IMR-90 (cell line): ENCODE results near the gene PRIMA1. TPM values are rescaled to one million over a fixed set of nuclear protein-coding genes. Genes with fewer than 3 reads are reported as not detected.

Experiments
- ATAC-seq: fragments of 200-7000 bp; cut with Tn5 transposase; 2 replicates; pipeline ENCODE4 v1.9.1; 2020; ENCODE audit warnings: low read depth, mild to moderate bottlenecking, moderate library complexity
- BruUV-seq: library from RNA; stranded (reverse); fragments of 400-500 nt; replicated peaks from 2 replicates; lab custom pipeline; 2021; lab: Mats Ljungman, UMichigan
- CTCF ChIA-PET: fragments of 300-600 bp; formaldehyde crosslinking; extraction: SDS; loops from one replicate; lab custom pipeline; 2021; ENCODE audit warnings: antibody characterized with exemption; lab: Yijun Ruan, JAX
- POLR2A ChIA-PET: fragments of 300-600 bp; sonication (Branson Sonifier 250); formaldehyde crosslinking; loops from one replicate; lab custom pipeline; 2022; ENCODE audit warnings: antibody characterized with exemption; ENCODE audit not compliant: unreplicated experiment; lab: Charles Lee
- DNase-seq: peaks from one replicate; pipeline ENCODE4 v3.0.0; 2013
- H2AFZ ChIP-seq: replicated peaks from 2 replicates; pipeline ENCODE3; 2013; ENCODE audit warnings: low read length, mild to moderate bottlenecking; ENCODE audit not compliant: poor library complexity
- H2AK5ac ChIP-seq: 2 replicates; pipeline ENCODE4 v1.6.1; 2013; ENCODE audit warnings: low read depth, low read length, inconsistent platforms
- H2AK9ac ChIP-seq: replicated peaks from 2 replicates; pipeline ENCODE3; 2013; ENCODE audit warnings: mild to moderate bottlenecking, low read depth, low read length, moderate library complexity; ENCODE audit not compliant: poor library complexity
- H2BK120ac ChIP-seq: 2 replicates; pipeline ENCODE4 v1.6.1; 2013; ENCODE audit warnings: low read depth, low read length, inconsistent platforms
- H2BK15ac ChIP-seq: 3 replicates; pipeline ENCODE4 v1.6.1; 2013; ENCODE audit warnings: low read depth, low read length, inconsistent platforms
- H2BK20ac ChIP-seq: 2 replicates; pipeline ENCODE4 v1.6.1; 2013; ENCODE audit warnings: low read depth, mild to moderate bottlenecking, inconsistent platforms, low read length, moderate library complexity
- H2BK5ac ChIP-seq: 2 replicates; pipeline ENCODE4 v1.6.1; 2013; ENCODE audit warnings: mild to moderate bottlenecking, low read depth, low read length, inconsistent platforms; ENCODE audit not compliant: poor library complexity, severe bottlenecking
- H3K14ac ChIP-seq: replicated peaks from 2 replicates; pipeline ENCODE4 v1.6.1; 2013; ENCODE audit warnings: low read depth, low read length, inconsistent platforms
- H3K18ac ChIP-seq: 2 replicates; pipeline ENCODE4 v1.6.1; 2013; ENCODE audit warnings: low read depth, low read length, control low read depth
- H3K23ac ChIP-seq: 2 replicates; pipeline ENCODE4 v1.6.1; 2013; ENCODE audit warnings: low read depth, low read length, inconsistent platforms
- H3K27ac ChIP-seq: 2 replicates; pipeline ENCODE4 v1.5.1; 2013; ENCODE audit warnings: mild to moderate bottlenecking, control low read depth, low read length; ENCODE audit not compliant: insufficient read depth
- H3K27me3 ChIP-seq: 2 replicates; pipeline ENCODE4 v1.6.1; 2013; ENCODE audit warnings: low read length; ENCODE audit not compliant: control insufficient read depth, insufficient read depth
- H3K36me3 ChIP-seq: 2 replicates; pipeline ENCODE4 v1.6.1; 2013; ENCODE audit warnings: low read length, mixed read lengths; ENCODE audit not compliant: control insufficient read depth, insufficient read depth
- H3K4ac ChIP-seq: 2 replicates; pipeline ENCODE4 v1.6.1; 2013; ENCODE audit warnings: low read depth, low read length, inconsistent platforms
- H3K4me1 ChIP-seq: 2 replicates; pipeline ENCODE4 v1.6.1; 2013; ENCODE audit warnings: low read length, mixed read lengths; ENCODE audit not compliant: control insufficient read depth, insufficient read depth
- H3K4me2 ChIP-seq: 2 replicates; pipeline ENCODE4 v1.6.1; 2013; ENCODE audit warnings: low read depth, mild to moderate bottlenecking, control low read depth, low read length, moderate library complexity
- H3K4me3 ChIP-seq: 2 replicates; pipeline ENCODE4 v1.5.1; 2013; ENCODE audit warnings: low read depth, mild to moderate bottlenecking, control low read depth, low read length, moderate library complexity; ENCODE audit not compliant: insufficient read depth
- H3K56ac ChIP-seq: 2 replicates; pipeline ENCODE4 v1.6.1; 2013; ENCODE audit warnings: low read length, inconsistent platforms; ENCODE audit not compliant: insufficient read depth; ENCODE audit errors: extremely low read depth
- H3K79me1 ChIP-seq, 2 experiments: 2 replicates each; pipeline ENCODE4 v1.6.1; 2013; ENCODE audit warnings: low read length in 2 of 2, inconsistent platforms in 1 of 2, low read depth in 1 of 2
- H3K9ac ChIP-seq: 2 replicates; pipeline ENCODE4 v1.6.1; 2013; ENCODE audit warnings: low read depth, low read length, control low read depth
- H3K9me1 ChIP-seq: 2 replicates; pipeline ENCODE4 v1.6.1; 2013; ENCODE audit warnings: low read length, inconsistent platforms; ENCODE audit not compliant: insufficient read depth
- H3K9me3 ChIP-seq: 2 replicates; pipeline ENCODE4 v1.6.1; 2013; ENCODE audit warnings: low read length; ENCODE audit not compliant: control insufficient read depth, insufficient read depth
- H4K20me1 ChIP-seq: 2 replicates; pipeline ENCODE4 v1.6.1; 2013; ENCODE audit warnings: low read length, inconsistent platforms; ENCODE audit not compliant: insufficient read depth
- H4K5ac ChIP-seq: 2 replicates; pipeline ENCODE4 v1.6.1; 2013; ENCODE audit warnings: mild to moderate bottlenecking, low read depth, low read length, control low read depth
- H4K8ac ChIP-seq, 2 experiments: 2 replicates each; pipeline ENCODE4 v1.6.1; 2013; ENCODE audit warnings: low read depth in 2 of 2, low read length in 2 of 2, control low read depth in 1 of 2, inconsistent platforms in 1 of 2
- H4K91ac ChIP-seq: 2 replicates; pipeline ENCODE4 v1.6.1; 2013; ENCODE audit warnings: low read depth, low read length, inconsistent platforms; ENCODE audit not compliant: insufficient read depth
- BHLHE40 ChIP-seq: fragments of 150-350 bp; IDR thresholded peaks from 2 replicates; pipeline ENCODE4 v1.6.1; 2016; ENCODE audit warnings: mild to moderate bottlenecking, low read depth, low read length
- CEBPB ChIP-seq: IDR thresholded peaks from 2 replicates; pipeline ENCODE4 v1.6.1; 2012; ENCODE audit warnings: low read depth, low read length, improper control_type of control experiment
- CHD1 ChIP-seq: IDR thresholded peaks from 2 replicates; pipeline ENCODE4 v1.6.1; 2012; ENCODE audit warnings: low read depth, low read length, improper control_type of control experiment
- FOS ChIP-seq: fragments of 150-350 bp; IDR thresholded peaks from 2 replicates; pipeline ENCODE4 v1.6.1; 2016; ENCODE audit warnings: low read depth, low read length
- MAFK ChIP-seq: IDR thresholded peaks from 2 replicates; pipeline ENCODE4 v1.6.1; 2012; ENCODE audit warnings: low read depth, low read length, improper control_type of control experiment
- MAZ ChIP-seq: IDR thresholded peaks from 2 replicates; pipeline ENCODE4 v1.6.1; 2012; ENCODE audit warnings: low read depth, mild to moderate bottlenecking, low read length, improper control_type of control experiment, moderate library complexity, borderline replicate concordance
- MXI1 ChIP-seq: IDR thresholded peaks from 2 replicates; pipeline ENCODE4 v1.6.1; 2012; ENCODE audit warnings: low read depth, mild to moderate bottlenecking, low read length, moderate library complexity, borderline replicate concordance
- NFE2L2 ChIP-seq: fragments of 150-350 bp; IDR thresholded peaks from 2 replicates; pipeline ENCODE4 v1.6.1; 2016; ENCODE audit warnings: low read depth, mild to moderate bottlenecking, low read length
- POLR2A ChIP-seq: IDR thresholded peaks from 2 replicates; pipeline ENCODE4 v1.6.1; 2012; ENCODE audit warnings: mild to moderate bottlenecking, low read depth, low read length
- RAD21 ChIP-seq: IDR thresholded peaks from 2 replicates; pipeline ENCODE4 v1.6.1; 2012; ENCODE audit warnings: low read length, improper control_type of control experiment
- RCOR1 ChIP-seq: IDR thresholded peaks from 2 replicates; pipeline ENCODE4 v1.6.1; 2012; ENCODE audit warnings: mild to moderate bottlenecking, low read length, improper control_type of control experiment; ENCODE audit not compliant: insufficient replicate concordance
- RFX5 ChIP-seq: IDR thresholded peaks from 2 replicates; pipeline ENCODE4 v1.8.0; 2012; ENCODE audit warnings: low read depth, mild to moderate bottlenecking, low read length, moderate library complexity
- SMC3 ChIP-seq: fragments of 150-350 bp; IDR thresholded peaks from 2 replicates; pipeline ENCODE4 v1.6.1; 2016; ENCODE audit warnings: low read depth, mild to moderate bottlenecking, antibody characterized with exemption, low read length, moderate library complexity
- WGBS, 2 experiments: methylation state at CpG; one replicate each; pipeline versions ENCODE4 v1.1.5 to v1.1.7; 2013; ENCODE audit warnings: missing lambda C conversion rate in 2 of 2; ENCODE audit not compliant: insufficient read length in 1 of 2; ENCODE audit errors: extremely low coverage in 2 of 2; 5-methylcytosine and 5-hydroxymethylcytosine counted together
- dilution Hi-C: fragments of 300-500 bp; cut with HindIII; formaldehyde crosslinking; loops from one replicate; pipeline ENCODE4 v1.14.3; 2018; ENCODE audit warnings: low sequenced_read_pairs; ENCODE audit not compliant: unreplicated experiment
- in situ Hi-C: fragments of 300-500 bp; cut with MboI; formaldehyde crosslinking; loops from 3 replicates; pipeline ENCODE4 v1.14.3; 2019; ENCODE audit warnings: low sequenced_read_pairs, inconsistent platforms, mixed read lengths
- intact Hi-C: fragments of 100-400 bp; cut with micrococcal nuclease; formaldehyde crosslinking; loops from 2 replicates; pipeline ENCODE4 v1.10.0; 2022
- polyA plus RNA-seq, 3 experiments: library from polyadenylated mRNA; depleted of rRNA; stranded (reverse); fragments of >200 nt; gene quantifications; 2 replicates each; pipeline ENCODE4 v1.2.3, GENCODE V29; 2012; ENCODE audit warnings: low replicate concordance in 1 of 3
- total RNA-seq: library from RNA; depleted of rRNA; stranded (reverse); fragments of >200 nt; gene quantifications from 2 replicates; pipeline ENCODE4 v1.2.3, GENCODE V29; 2012
- TF ChIP-seq, protein P1 (sequence below): fragments of 150-350 bp; IDR thresholded peaks from 2 replicates; pipeline ENCODE4 v1.6.1; 2016; ENCODE audit warnings: low read depth, mild to moderate bottlenecking, low read length, moderate library complexity, borderline replicate concordance
- TF ChIP-seq, protein P2 (sequence below): fragments of 150-350 bp; IDR thresholded peaks from 2 replicates; pipeline ENCODE4 v1.6.1; 2017; ENCODE audit warnings: mild to moderate bottlenecking, antibody characterized with exemption, low read length, low read depth
- TF ChIP-seq, protein P3 (sequence below): conservative IDR thresholded peaks from 2 replicates; pipeline ENCODE4 v1.5.1; 2012; ENCODE audit warnings: mild to moderate bottlenecking, low read depth, low read length, improper control_type of control experiment

PRIMA1 gene
- total and polyA plus RNA-seq, 2 of the 4 experiments (the other 2 are of a cell fraction), result not detected

DNA sequence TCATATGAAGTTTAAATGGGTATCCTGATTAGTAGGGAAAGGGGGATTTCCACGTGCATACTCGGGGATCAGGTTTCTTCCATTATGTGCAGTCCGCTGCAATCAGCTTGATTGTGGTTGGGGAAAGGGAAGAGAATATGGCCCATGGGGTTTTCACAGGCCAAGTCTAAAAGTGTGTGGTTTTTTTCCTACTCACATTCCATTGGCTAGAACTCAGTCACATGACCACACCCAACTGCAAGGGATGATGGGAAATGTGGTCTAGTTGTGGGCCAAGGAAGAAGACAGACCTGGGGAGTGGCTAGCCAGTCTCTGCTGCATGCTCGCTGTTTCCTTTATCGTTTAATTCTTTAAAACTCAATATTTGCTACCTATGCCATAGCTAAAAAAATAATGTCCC, 105.1 kb downstream of the PRIMA1 start:
- ATAC-seq, result no peak
- no peak overlapping the region for H2BK120ac ChIP-seq

More for the DNA sequence above, 105.1 kb downstream of the PRIMA1 start:
- H3K9me3 ChIP-seq, result no peaks in the 10 kb centered on the region
- intact Hi-C loops (no loop called here), in situ Hi-C loops (no loop called here), dilution Hi-C loops (no loop called here)
- H4K91ac ChIP-seq, result no peak overlapping the region
- no peak overlapping the region for H2BK15ac ChIP-seq
- H3K36me3 ChIP-seq, result no peaks in the 10 kb centered on the region
- no peaks in the 10 kb centered on the region for H3K79me1 ChIP-seq
- no peak overlapping the region for H2AFZ ChIP-seq
- no peak overlapping the region for H3K23ac ChIP-seq
- ChIA-PET POLR2A (no interaction called here), CTCF (no interaction called here)
- no peak for DNase-seq
- H3K9me1 ChIP-seq, result no peaks in the 10 kb centered on the region
- no peak overlapping the region for H4K8ac ChIP-seq
- H3K9ac ChIP-seq, result no peak overlapping the region
- no peak overlapping the region for H2BK5ac ChIP-seq
- no peak overlapping the region for H2AK5ac ChIP-seq
- no TSS peak for BruUV-seq
- no peak overlapping the region for H3K14ac ChIP-seq
- no peak overlapping the region for H4K5ac ChIP-seq
- no CpG with 5 or more reads among the region's 5 CpGs for WGBS, 2 experiments
- no peak overlapping the region for H3K4me2 ChIP-seq
- no peaks in the 10 kb centered on the region for H3K27me3 ChIP-seq
- H3K4ac ChIP-seq, result no peak overlapping the region
- H2AK9ac ChIP-seq, result no peak overlapping the region
- H3K4me3 ChIP-seq, result no peak overlapping the region
- H3K56ac ChIP-seq, result no peak overlapping the region
- no peak overlapping the region for H3K27ac ChIP-seq
- H4K20me1 ChIP-seq, result no peaks in the 10 kb centered on the region
- TF ChIP-seq SMC3 (no peak), POLR2A (no peak), CEBPB (no peak), BHLHE40 (no peak), RCOR1 (no peak), NFE2L2 (no peak), MAFK (no peak), RFX5 (no peak), MAZ (no peak), CHD1 (no peak), MXI1 (no peak), FOS (no peak), RAD21 (no peak)
- TF ChIP-seq, protein P1, sequence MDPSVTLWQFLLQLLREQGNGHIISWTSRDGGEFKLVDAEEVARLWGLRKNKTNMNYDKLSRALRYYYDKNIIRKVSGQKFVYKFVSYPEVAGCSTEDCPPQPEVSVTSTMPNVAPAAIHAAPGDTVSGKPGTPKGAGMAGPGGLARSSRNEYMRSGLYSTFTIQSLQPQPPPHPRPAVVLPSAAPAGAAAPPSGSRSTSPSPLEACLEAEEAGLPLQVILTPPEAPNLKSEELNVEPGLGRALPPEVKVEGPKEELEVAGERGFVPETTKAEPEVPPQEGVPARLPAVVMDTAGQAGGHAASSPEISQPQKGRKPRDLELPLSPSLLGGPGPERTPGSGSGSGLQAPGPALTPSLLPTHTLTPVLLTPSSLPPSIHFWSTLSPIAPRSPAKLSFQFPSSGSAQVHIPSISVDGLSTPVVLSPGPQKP, result no peak
- TF ChIP-seq, protein P2, sequence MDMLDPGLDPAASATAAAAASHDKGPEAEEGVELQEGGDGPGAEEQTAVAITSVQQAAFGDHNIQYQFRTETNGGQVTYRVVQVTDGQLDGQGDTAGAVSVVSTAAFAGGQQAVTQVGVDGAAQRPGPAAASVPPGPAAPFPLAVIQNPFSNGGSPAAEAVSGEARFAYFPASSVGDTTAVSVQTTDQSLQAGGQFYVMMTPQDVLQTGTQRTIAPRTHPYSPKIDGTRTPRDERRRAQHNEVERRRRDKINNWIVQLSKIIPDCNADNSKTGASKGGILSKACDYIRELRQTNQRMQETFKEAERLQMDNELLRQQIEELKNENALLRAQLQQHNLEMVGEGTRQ, result no peak
- TF ChIP-seq, protein P3, sequence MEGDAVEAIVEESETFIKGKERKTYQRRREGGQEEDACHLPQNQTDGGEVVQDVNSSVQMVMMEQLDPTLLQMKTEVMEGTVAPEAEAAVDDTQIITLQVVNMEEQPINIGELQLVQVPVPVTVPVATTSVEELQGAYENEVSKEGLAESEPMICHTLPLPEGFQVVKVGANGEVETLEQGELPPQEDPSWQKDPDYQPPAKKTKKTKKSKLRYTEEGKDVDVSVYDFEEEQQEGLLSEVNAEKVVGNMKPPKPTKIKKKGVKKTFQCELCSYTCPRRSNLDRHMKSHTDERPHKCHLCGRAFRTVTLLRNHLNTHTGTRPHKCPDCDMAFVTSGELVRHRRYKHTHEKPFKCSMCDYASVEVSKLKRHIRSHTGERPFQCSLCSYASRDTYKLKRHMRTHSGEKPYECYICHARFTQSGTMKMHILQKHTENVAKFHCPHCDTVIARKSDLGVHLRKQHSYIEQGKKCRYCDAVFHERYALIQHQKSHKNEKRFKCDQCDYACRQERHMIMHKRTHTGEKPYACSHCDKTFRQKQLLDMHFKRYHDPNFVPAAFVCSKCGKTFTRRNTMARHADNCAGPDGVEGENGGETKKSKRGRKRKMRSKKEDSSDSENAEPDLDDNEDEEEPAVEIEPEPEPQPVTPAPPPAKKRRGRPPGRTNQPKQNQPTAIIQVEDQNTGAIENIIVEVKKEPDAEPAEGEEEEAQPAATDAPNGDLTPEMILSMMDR, result no peak
- no peak overlapping the region for H3K18ac ChIP-seq
- no peaks in the 10 kb centered on the region for H3K4me1 ChIP-seq
- no peak overlapping the region for H2BK20ac ChIP-seq
